ENCODE measurements around the gene CROCC2. TPM values are rescaled to one million over a fixed set of nuclear protein-coding genes. Genes with fewer than 3 reads are reported as not detected.

CROCC2 gene
- polyA plus RNA-seq, 6 donors from 2014 or later, result not detected

- no peaks in the 10 kb centered on the region for H3K9me3 Mint-ChIP-seq
- H3K27me3 Mint-ChIP-seq, result peaks cover 0 to 5% (median 0%) of the 10 kb centered on the region in 3 donors
- no peak overlapping the region for H3K4me3 Mint-ChIP-seq
- H3K4me1 Mint-ChIP-seq, result no peaks in the 10 kb centered on the region
- no peak overlapping the region for H3K27ac Mint-ChIP-seq
- DNase-seq (no peak), ATAC-seq (ENCODE audit: low read depth in 2 of 2) (no peak)
- no peaks in the 10 kb centered on the region for H3K36me3 Mint-ChIP-seq
These were observed 5.8 kb upstream of the CROCC2 start for GRCh38 chr2:240900141-240900860.

- Mint-ChIP-seq H3K4me3 (no peak overlapping the region), H3K27ac (no peak overlapping the region), H3K36me3 (no peaks in the 10 kb centered on the region), H3K4me1 (no peaks in the 10 kb centered on the region), H3K9me3 (no peaks in the 10 kb centered on the region), H3K27me3 (peaks cover 0 to 5% (median 1%) of the 10 kb centered on the region in 3 donors)
- DNase-seq (no peak), ATAC-seq (ENCODE audit: low read depth in 2 of 2) (no peak)
These were observed 4.0 kb upstream of the CROCC2 start for GRCh38 chr2:240901986-240902614.

- no peak for DNase-seq
- Mint-ChIP-seq H3K27me3 (peaks cover 0 to 5% (median 5%) of the 10 kb centered on the region in 3 donors), H3K36me3 (no peaks in the 10 kb centered on the region), H3K4me1 (no peaks in the 10 kb centered on the region), H3K4me3 (no peak overlapping the region), H3K9me3 (no peaks in the 10 kb centered on the region), H3K27ac (no peak overlapping the region)
- ATAC-seq (ENCODE audit: low read depth in 2 of 2), result no peak
These were observed 3.5 kb upstream of the CROCC2 start for GRCh38 chr2:240902615-240903041.

GRCh38 chr2:240903191-240904060, 2.7 kb upstream of the CROCC2 start:
- no peaks in the 10 kb centered on the region for H3K9me3 Mint-ChIP-seq
- DNase-seq, result no peak

GRCh38 chr2:240904216-240905175, 1.6 kb upstream of the CROCC2 start:
- Mint-ChIP-seq H3K36me3 (no peaks in the 10 kb centered on the region), H3K27me3 (peaks cover 0 to 7% (median 5%) of the 10 kb centered on the region in 3 donors), H3K9me3 (no peaks in the 10 kb centered on the region), H3K27ac (no peak overlapping the region), H3K4me1 (no peaks in the 10 kb centered on the region), H3K4me3 (no peak overlapping the region)
- no peak for DNase-seq
- ATAC-seq (ENCODE audit: low read depth in 2 of 2), result no peak

More at GRCh38 chr2:240903191-240904060, 2.7 kb upstream of the CROCC2 start:
- no peak overlapping the region for H3K27ac Mint-ChIP-seq
- peaks cover 0 to 5% (median 5%) of the 10 kb centered on the region in 3 donors for H3K27me3 Mint-ChIP-seq
- H3K4me3 Mint-ChIP-seq, result no peak overlapping the region
- ATAC-seq (ENCODE audit: low read depth in 2 of 2), result no peak
- no peaks in the 10 kb centered on the region for H3K36me3 Mint-ChIP-seq
- H3K4me1 Mint-ChIP-seq, result no peaks in the 10 kb centered on the region

GRCh38 chr2:240905176-240905781, 857 bp upstream of the CROCC2 start:
- H3K27ac Mint-ChIP-seq, result no peak overlapping the region
- DNase-seq (no peak), ATAC-seq (ENCODE audit: low read depth in 2 of 2) (no peak)
- no peak overlapping the region for H3K4me3 Mint-ChIP-seq
- peaks cover 1 to 11% (median 7%) of the 10 kb centered on the region in 3 donors for H3K27me3 Mint-ChIP-seq
- H3K4me1 Mint-ChIP-seq, result no peaks in the 10 kb centered on the region
- H3K36me3 Mint-ChIP-seq, result no peaks in the 10 kb centered on the region
- no peaks in the 10 kb centered on the region for H3K9me3 Mint-ChIP-seq

- H3K27me3 Mint-ChIP-seq, result peaks cover 8 to 18% (median 13%) of the 10 kb centered on the region in 3 donors
- DNase-seq, result no peak
- ATAC-seq (ENCODE audit: low read depth in 2 of 2), result no peak
- H3K9me3 Mint-ChIP-seq, result no peaks in the 10 kb centered on the region
- H3K4me3 Mint-ChIP-seq, result no peak overlapping the region
- no peaks in the 10 kb centered on the region for H3K36me3 Mint-ChIP-seq
- H3K27ac Mint-ChIP-seq, result no peak overlapping the region
- no peaks in the 10 kb centered on the region for H3K4me1 Mint-ChIP-seq
These were observed 915 bp downstream of the CROCC2 start for GRCh38 chr2:240906911-240907590.

- H3K4me3 Mint-ChIP-seq, result no peak overlapping the region
- no peak for ATAC-seq (ENCODE audit: low read depth in 2 of 2)
These were observed 3.3 kb downstream of the CROCC2 start for GRCh38 chr2:240909216-240909974.

GRCh38 chr2:240911641-240912265, 5.6 kb downstream of the CROCC2 start:
- no peak for ATAC-seq (ENCODE audit: low read depth in 2 of 2)
- H3K9me3 Mint-ChIP-seq, result no peaks in the 10 kb centered on the region
- no peaks in the 10 kb centered on the region for H3K36me3 Mint-ChIP-seq
- peak overlapping the region in 1 of 6 donors; percentile 9 for H3K27ac Mint-ChIP-seq
- no peak overlapping the region for H3K4me3 Mint-ChIP-seq
- no peak for DNase-seq
- peaks cover 14 to 49% (median 25%) of the 10 kb centered on the region in 3 donors for H3K27me3 Mint-ChIP-seq
- peaks cover 0 to 6% (median 3%) of the 10 kb centered on the region in 3 donors for H3K4me1 Mint-ChIP-seq

More at GRCh38 chr2:240909216-240909974, 3.3 kb downstream of the CROCC2 start:
- H3K36me3 Mint-ChIP-seq, result no peaks in the 10 kb centered on the region
- H3K4me1 Mint-ChIP-seq, result no peaks in the 10 kb centered on the region
- DNase-seq, result no peak
- H3K9me3 Mint-ChIP-seq, result no peaks in the 10 kb centered on the region
- peaks cover 14 to 29% (median 25%) of the 10 kb centered on the region in 3 donors for H3K27me3 Mint-ChIP-seq
- no peak overlapping the region for H3K27ac Mint-ChIP-seq

- H3K27me3 Mint-ChIP-seq, result peaks cover 14 to 50% (median 25%) of the 10 kb centered on the region in 3 donors
- H3K4me1 Mint-ChIP-seq, result peaks cover 3 to 12% (median 4%) of the 10 kb centered on the region in 3 donors
- ATAC-seq (ENCODE audit: low read depth in 2 of 2) (no peak), DNase-seq (no peak)
- H3K9me3 Mint-ChIP-seq, result no peaks in the 10 kb centered on the region
- H3K27ac Mint-ChIP-seq, result no peak overlapping the region
- no peaks in the 10 kb centered on the region for H3K36me3 Mint-ChIP-seq
- no peak overlapping the region for H3K4me3 Mint-ChIP-seq
These were observed 7.0 kb downstream of the CROCC2 start for GRCh38 chr2:240912878-240913809.

Data from naive B cell (primary cell).